ENCODE data around the gene WIPF3. TPM values are rescaled to one million over a fixed set of nuclear protein-coding genes. Genes with fewer than 3 reads are reported as not detected.

Gene WIPF3
- total and polyA plus RNA-seq, 4 donors = 0.20 to 2.8 (median 0.29) TPM

GRCh38 chr7:29898301-29898700 lies 92.0 kb downstream of the WIPF3 start:
- Histone ChIP-seq H3K27me3 (ENCODE audit: control insufficient read depth in 3 of 3, insufficient read depth in 3 of 3, low read length in 2 of 3) (no peaks in the 10 kb centered on the region), H3K36me3 (ENCODE audit: control insufficient read depth in 4 of 4, insufficient read depth in 4 of 4, low read length in 4 of 4) (no peaks in the 10 kb centered on the region), H3K4me1 (ENCODE audit: control insufficient read depth in 5 of 5, insufficient read depth in 5 of 5, low read length in 5 of 5) (peaks cover 0 to 4% (median 1%) of the 10 kb centered on the region in 5 donors), H3K27ac (ENCODE audit: low read depth in 1 of 2, low read length in 1 of 2) (no peak overlapping the region), H3K4me3 (no peak overlapping the region), H3K9me3 (ENCODE audit: control insufficient read depth in 4 of 4, insufficient read depth in 3 of 4, low read length in 3 of 4) (peaks cover 0 to 6% (median 0%) of the 10 kb centered on the region in 4 donors), H3K9ac (ENCODE audit: insufficient read depth in 1 of 2, low read length in 2 of 2) (no peak overlapping the region)
- 61 to 69% methylated on average over 5 of the region's 5 CpGs for WGBS, 2 donors
- ATAC-seq (ENCODE audit: insufficient read depth, low FRiP score) (no peak), DNase-seq (no peak)
- no peak for TF ChIP-seq CTCF (IDR thresholded peaks at IDR 0.05; ENCODE audit: control extremely low read depth, extremely low read depth)

- H3K27me3 ChIP-seq (ENCODE audit: control insufficient read depth in 3 of 3, insufficient read depth in 3 of 3, low read length in 2 of 3) = no peaks in the 10 kb centered on the region
- WGBS, 2 donors = 38 to 45% methylated on average over 1 of the region's 1 CpG
These were observed 94.4 kb downstream of the WIPF3 start for GRCh38 chr7:29900745-29901144.

GRCh38 chr7:29906200-29907022 lies 100.1 kb downstream of the WIPF3 start:
- Histone ChIP-seq H3K27me3 (ENCODE audit: control insufficient read depth in 3 of 3, insufficient read depth in 3 of 3, low read length in 2 of 3) (no peaks in the 10 kb centered on the region), H3K36me3 (ENCODE audit: control insufficient read depth in 4 of 4, insufficient read depth in 4 of 4, low read length in 4 of 4) (peaks cover 0 to 7% (median 0%) of the 10 kb centered on the region in 4 donors), H3K9me3 (ENCODE audit: control insufficient read depth in 4 of 4, insufficient read depth in 3 of 4, low read length in 3 of 4) (peaks cover 0 to 15% (median 6%) of the 10 kb centered on the region in 4 donors), H3K4me3 (no peak overlapping the region), H3K9ac (ENCODE audit: insufficient read depth in 1 of 2, low read length in 2 of 2) (no peak overlapping the region), H3K4me1 (ENCODE audit: control insufficient read depth in 5 of 5, insufficient read depth in 5 of 5, low read length in 5 of 5) (no peaks in the 10 kb centered on the region), H3K27ac (ENCODE audit: low read depth in 1 of 2, low read length in 1 of 2) (no peak overlapping the region)
- ATAC-seq (ENCODE audit: insufficient read depth, low FRiP score) = no peak
- 84 to 88% methylated on average over 3 of the region's 3 CpGs for WGBS, 2 donors
- no peak for TF ChIP-seq CTCF (IDR thresholded peaks at IDR 0.05; ENCODE audit: control extremely low read depth, extremely low read depth)
- no peak for DNase-seq

More at GRCh38 chr7:29900745-29901144, 94.4 kb downstream of the WIPF3 start:
- H3K4me1 ChIP-seq (ENCODE audit: control insufficient read depth in 5 of 5, insufficient read depth in 5 of 5, low read length in 5 of 5) = no peaks in the 10 kb centered on the region
- H3K9me3 ChIP-seq (ENCODE audit: control insufficient read depth in 4 of 4, insufficient read depth in 3 of 4, low read length in 3 of 4) = peaks cover 0 to 7% (median 5%) of the 10 kb centered on the region in 4 donors
- DNase-seq = no peak
- no peak overlapping the region for H3K9ac ChIP-seq (ENCODE audit: insufficient read depth in 1 of 2, low read length in 2 of 2)
- no peak overlapping the region for H3K4me3 ChIP-seq
- TF ChIP-seq CTCF (IDR thresholded peaks at IDR 0.05; ENCODE audit: control extremely low read depth, extremely low read depth) = no peak
- H3K36me3 ChIP-seq (ENCODE audit: control insufficient read depth in 4 of 4, insufficient read depth in 4 of 4, low read length in 4 of 4) = peaks cover 0 to under 1% (median 0%) of the 10 kb centered on the region in 4 donors
- H3K27ac ChIP-seq (ENCODE audit: low read depth in 1 of 2, low read length in 1 of 2) = no peak overlapping the region
- no peak for ATAC-seq (ENCODE audit: insufficient read depth, low FRiP score)
